GM18502 (cell line): ENCODE measurements around the gene LY6G6F.

Experiments
- ATAC-seq: cut with Tn5 transposase; IDR thresholded peaks from one replicate; pipeline ENCODE4 v1.9.1; 2021; ENCODE audit warnings: mild to moderate bottlenecking; ENCODE audit not compliant: unreplicated experiment, poor library complexity

LY6G6F gene

DNA sequence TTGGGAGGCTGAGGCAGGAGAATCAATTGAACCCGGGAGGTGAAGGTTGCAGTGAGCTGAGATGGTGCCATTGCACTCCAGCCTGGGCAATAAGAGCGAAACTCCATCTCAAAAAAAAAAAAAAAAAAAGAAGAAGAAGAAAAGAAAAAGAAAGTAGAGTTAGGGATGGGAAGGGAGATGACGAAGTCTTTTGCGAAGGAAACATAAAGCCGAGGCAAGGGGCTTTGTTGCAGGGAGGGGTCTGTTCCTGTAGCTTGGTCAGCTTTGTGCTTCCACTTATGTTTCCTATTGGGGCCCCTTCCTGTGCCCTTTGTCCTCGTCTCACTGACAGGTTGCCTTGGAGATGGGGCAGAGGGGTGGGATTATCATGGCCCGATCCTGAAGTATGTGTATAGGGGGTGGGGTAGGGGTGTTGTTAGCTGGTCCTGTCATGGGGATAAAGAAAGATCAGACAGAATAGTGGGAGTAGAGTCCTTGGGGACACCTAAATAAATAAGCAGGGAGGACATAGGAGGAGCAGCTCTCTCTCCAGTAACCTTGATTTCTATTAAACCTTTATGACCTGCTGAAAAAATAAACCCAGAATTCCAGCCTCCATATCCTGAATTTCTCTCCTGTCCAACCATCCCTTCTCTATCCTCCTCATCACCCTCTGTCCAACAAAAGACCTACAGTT is 30.8 kb downstream of the LY6G6F start:
- no peak for ATAC-seq

DNA sequence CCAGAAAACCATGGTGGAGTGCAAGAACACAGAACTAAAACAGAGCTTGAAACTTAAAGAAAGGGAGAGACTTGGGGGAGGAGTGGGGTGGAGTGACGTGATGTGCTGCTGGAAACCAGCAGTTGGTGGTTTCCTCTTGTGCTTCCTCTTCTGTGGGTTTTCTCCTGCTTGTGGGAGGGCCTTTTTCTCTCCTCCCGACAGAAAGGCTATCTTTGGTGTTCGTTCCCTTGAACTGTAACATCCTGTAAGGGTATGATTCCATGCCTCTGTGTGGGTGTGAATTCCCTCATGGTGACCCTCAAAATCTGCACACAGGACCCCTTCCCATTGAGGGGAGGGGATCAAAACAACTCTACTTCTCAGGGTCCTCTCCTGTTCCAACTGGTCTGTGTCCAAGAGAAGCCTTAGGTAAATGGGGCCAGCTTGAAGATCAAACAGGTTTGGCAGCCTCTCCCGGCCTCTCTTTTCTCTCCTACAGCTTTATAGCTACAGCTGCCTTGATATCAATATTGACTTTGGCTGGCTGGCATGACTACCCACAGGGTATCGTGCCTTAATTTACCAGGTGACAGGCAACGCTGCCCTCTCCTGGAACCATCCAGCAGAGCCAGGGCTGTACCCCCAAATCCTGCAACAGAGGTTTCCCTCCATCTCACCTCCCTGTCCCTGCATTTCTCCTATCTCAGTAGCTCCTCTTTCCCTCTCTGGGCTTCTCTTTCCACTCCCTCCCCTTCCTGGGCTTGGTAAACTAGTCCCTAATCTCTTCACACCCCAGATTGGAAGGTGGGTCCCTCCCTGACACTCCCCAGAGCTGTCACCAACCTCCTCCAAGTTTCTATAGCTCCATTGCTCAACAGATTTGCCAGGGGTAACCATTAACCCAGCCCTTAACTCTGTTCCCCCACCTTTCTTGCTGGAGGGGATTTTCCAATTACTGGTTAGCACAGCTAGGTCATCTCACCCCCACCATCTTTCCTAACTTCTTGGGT is 31.6 kb downstream of the LY6G6F start:
- no peak for ATAC-seq

DNA sequence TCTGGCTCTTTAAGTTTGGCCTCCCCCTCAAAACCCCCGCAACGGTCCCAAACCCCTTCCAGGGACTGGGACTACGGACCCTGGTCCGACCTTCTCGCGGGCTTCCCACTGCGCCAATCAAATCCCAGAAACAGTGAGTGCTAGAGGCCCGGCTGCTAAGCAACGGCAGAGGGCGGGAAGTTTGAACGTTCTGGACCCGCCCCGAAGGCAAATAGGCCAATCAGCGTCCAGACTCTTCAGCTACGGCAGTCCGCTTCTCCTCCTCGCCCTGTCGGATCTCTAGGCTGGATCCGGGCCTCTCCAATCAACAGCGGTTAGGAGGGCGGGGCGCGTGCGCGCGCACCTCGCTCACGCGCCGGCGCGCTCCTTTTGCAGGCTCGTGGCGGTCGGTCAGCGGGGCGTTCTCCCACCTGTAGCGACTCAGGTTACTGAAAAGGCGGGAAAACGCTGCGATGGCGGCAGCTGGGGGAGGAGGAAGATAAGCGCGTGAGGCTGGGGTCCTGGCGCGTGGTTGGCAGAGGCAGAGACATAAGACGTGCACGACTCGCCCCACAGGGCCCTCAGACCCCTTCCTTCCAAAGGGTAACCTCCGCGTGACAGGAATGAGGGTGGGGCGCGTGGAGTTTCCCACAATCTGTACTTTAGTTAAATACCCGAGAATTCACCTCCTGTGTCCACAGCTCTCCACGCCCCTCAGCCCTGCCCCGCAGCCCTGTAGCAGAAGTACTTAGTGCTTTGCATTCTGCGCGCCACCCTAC is 33.2 kb downstream of the LY6G6F start, which contains the start of gene MSH5:
Gene MSH5 (plus strand): TSS at position 367 of the 758 bp plus-strand sequence. CDS start 462 bp downstream, outside the sequence.
- peak; percentile 66 for ATAC-seq

DNA sequence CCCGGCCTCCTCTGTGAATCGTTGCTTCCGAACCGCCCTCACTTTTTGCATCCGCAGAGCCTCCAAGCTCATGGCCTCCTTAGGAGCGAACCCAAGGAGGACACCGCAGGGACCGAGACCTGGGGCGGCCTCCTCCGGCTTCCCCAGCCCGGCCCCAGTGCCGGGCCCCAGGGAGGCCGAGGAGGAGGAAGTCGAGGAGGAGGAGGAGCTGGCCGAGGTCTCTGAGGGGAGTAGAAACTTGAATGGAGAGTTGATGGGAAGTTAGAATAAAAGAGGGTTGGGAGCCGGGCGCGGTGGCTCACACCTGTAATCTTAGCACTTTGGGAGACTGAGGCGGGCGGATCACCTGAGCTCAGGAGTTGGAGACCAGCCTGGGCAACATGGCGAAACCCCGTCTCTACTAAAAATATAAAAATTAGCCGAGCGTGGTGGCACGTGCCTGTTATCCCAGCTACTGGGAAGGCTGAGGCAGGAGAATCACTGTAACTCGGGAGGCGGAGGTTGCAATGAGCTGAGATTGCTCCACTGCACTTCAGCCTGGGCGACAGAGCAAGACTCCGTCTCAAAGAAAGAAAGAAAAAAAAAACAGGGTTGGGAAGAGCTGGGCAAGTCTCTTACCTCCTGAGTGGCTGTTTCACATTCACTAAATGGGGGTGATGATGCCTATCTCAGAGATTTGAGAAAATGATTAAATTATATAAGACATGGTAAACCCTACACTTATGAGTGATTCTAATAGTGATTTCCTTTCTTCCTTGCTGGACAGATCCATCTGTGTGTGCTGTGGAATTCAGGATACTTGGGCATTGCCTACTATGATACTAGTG is 33.9 kb downstream of the LY6G6F start:
- ATAC-seq = peak; percentile 1

DNA sequence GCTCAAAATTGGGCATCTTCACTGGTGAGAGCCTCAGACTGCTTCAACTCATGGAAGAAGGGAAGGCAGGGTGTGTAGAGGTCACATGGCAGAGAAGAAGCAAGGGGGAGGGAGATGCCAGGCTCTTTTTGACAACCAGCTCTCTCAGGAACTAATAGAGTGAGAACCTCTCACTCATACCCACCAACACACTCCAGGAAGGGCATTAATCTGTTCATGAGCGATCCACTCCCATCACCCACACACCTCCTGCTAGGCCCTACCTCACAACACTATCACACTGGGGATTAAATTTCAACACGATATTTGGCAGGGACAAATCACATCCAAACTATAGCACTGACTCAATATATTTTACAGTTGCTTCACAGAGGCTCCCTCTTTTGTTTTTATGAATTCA is 35.1 kb downstream of the LY6G6F start:
- no peak for ATAC-seq

DNA sequence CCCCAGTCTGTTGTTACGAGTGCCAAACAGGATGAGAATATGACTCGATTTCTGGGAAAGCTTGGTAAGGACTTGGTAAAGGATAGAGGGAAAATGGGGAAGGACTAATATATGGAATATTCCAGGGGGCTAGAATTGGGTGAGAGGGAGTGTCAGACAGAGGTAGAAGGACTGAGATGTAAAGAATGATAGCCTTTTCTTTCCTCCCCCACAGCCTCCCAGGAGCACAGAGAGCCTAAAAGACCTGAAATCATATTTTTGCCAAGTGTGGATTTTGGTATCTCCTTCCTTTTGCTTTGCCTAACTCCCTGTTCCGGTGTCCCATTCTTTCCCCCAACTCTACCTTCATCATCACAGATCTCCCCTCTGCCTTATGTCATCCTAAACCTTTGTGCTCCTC is 36.2 kb downstream of the LY6G6F start:
- ATAC-seq = no peak

DNA sequence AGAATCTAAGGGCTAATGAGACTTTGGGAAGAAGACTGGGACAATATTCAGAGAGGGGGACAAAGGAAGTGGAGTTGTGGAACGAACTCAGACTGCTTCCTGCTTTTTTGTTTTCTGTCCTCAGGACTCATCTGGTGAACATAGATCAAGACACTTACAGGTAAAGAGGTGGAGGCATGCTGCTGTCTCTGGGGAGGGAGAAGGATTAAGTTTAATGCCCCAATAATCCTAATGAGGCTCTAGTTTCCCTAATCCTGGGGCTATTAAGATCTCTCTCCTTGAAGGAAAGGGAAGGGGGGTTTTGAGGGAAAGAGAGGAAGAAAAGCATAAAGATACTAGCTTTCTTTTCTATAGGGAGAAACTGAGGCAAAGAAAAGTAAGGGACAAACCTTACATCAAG is 37.8 kb downstream of the LY6G6F start:
- no peak for ATAC-seq

DNA sequence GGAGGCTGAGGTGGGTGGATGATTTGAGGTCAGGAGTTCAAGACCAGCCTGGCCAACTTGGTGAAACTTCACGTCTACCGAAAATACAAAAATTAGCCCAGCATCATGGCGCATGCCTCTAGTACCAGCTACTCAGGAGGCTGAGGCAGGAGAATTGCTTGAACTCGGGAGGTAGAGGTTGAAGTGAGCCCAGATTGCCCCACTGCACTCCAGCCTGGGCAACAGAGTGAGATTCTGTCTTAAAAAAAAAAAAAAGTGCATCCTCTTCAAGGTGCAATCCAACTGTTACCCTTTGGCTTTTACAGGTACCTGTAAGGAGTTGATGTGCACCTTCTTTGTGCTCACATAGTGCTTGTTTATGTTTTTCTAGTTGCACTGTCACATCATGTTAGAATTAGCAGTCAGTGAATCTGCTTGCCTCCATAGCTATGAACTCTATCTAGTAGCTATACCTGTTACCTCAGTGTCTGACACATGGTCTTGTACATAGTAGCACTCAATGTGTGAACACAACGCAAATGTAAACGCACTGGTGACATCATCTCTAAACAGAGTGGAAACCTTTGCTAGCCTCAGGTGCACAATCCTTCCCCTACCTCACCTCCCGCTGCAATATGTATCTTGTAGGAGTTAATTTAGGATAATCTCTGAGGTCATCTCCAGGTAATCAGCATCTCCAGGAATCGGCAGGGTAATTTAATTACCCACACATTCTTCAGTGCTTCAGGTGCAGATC is 42.8 kb downstream of the LY6G6F start:
- ATAC-seq = no peak

DNA sequence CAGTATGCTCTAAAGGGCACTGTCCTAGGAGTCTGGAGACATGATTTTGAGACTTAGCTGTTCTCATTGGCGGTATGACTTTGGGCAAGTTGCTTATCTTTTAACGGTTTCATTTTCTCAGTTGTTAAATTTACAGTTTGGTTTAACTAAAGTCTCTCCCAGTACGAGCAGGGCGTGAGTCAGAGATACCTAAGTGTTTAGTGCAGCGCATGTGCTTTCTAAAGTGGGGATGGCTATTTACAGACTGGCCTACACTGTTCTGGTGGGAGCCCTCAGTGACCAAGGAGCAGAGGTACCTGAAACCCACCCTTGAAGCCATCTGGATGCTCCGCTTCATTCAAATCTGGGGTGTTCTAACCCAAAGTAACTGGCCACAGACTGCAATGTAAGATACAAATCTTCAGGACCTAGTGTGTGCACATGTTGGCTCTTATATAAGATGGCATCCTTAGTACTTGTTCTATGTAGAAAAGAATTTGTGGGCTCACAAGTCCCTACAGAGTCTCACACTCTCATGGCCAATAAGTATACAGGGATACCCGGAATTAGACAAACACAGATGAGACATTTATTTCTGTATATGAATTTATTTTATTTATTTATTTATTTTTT is 43.9 kb downstream of the LY6G6F start:
- ATAC-seq = no peak

DNA sequence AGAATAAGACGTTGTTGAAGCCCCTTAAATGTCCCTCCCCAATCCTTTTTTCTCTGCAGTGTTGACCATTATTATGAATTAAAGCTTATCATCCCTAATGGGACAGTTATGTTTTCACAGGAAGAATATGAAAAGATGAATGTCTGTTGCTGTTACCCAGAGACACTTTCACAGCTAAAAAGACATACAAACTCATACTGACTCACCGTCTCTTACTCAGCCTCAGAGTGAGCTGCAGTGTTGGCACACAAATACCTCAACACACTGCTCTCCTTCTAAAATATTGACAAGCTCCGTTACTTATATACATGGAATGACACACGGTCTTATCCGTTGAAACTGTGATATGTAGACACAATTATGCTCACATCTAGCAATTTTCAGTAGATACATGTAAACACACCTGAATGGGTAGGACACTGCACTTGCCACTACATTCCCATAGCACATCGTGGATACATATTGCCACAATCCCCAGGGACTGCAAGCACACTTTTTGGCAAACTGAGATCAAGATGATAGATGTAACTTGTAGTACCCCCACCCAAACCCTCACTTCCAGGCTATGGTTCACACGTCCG is 46.2 kb downstream of the LY6G6F start:
- no peak for ATAC-seq

DNA sequence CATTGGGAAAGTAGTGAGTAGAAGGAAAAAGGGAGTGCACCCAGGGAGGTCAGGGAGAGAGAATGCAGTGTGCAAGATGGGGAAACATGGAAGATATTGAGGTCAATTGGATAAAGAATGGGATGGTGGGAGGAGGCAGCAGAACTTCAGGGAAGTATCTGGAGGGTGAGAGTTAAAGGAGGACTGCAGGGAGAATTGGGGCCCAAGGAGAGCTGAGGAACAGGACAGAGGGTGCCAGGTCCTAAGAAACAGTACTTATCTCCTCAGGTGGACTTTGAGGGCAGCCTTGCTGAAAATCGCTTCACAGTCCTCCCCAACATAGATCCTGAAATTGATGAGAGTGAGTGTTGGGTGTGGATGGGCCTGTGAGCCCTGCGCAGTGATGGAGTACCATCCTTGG is 51.6 kb downstream of the LY6G6F start:
- ATAC-seq = no peak
